Measurements from ENCODE around the gene EHD1.

Gene EHD1

GRCh38 chr11:64918017-64918416, 39.6 kb upstream of the EHD1 start:
- Histone ChIP-seq H3K9ac (ENCODE audit: low read length) (peak overlapping the region; percentile 55), H4K20me1 (ENCODE audit: low read depth, low read length) (no peaks in the 10 kb centered on the region), H3K36me3 (ENCODE audit: low read length) (no peaks in the 10 kb centered on the region), H2AFZ (ENCODE audit: low read depth, low read length, severe bottlenecking) (peak overlapping the region; percentile 38), H3K27me3 (ENCODE audit: low read length) (no peaks in the 10 kb centered on the region), H3K4me3 (ENCODE audit: insufficient read depth, low read length, poor library complexity, severe bottlenecking) (peak overlapping the region; percentile 48), H3K9me2 (replicated peaks; ENCODE audit: insufficient read depth, low read length) (no peaks in the 10 kb centered on the region), H3K27ac (ENCODE audit: low read depth, low read length) (peak overlapping the region; percentile 30), H3F3A (ENCODE audit: insufficient read depth) (peaks cover 6% of the 10 kb centered on the region), H3K79me2 (ENCODE audit: insufficient read depth, low read length) (peaks cover 10% of the 10 kb centered on the region; the same call in 1 of the 2 replicates), H3K9me3 (ENCODE audit: insufficient read depth, low read length) (no peaks in the 10 kb centered on the region), H3K4me2 (ENCODE audit: low read depth, low read length, poor library complexity, severe bottlenecking) (peak overlapping the region; percentile 73)
- TF ChIP-seq, protein P1, sequence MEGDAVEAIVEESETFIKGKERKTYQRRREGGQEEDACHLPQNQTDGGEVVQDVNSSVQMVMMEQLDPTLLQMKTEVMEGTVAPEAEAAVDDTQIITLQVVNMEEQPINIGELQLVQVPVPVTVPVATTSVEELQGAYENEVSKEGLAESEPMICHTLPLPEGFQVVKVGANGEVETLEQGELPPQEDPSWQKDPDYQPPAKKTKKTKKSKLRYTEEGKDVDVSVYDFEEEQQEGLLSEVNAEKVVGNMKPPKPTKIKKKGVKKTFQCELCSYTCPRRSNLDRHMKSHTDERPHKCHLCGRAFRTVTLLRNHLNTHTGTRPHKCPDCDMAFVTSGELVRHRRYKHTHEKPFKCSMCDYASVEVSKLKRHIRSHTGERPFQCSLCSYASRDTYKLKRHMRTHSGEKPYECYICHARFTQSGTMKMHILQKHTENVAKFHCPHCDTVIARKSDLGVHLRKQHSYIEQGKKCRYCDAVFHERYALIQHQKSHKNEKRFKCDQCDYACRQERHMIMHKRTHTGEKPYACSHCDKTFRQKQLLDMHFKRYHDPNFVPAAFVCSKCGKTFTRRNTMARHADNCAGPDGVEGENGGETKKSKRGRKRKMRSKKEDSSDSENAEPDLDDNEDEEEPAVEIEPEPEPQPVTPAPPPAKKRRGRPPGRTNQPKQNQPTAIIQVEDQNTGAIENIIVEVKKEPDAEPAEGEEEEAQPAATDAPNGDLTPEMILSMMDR (IDR thresholded peaks at IDR 0.05; ENCODE audit: insufficient read depth, low read length, poor library complexity, severe bottlenecking), result peak; percentile 34
- no peak for TF ChIP-seq EZH2phosphoT487 (conservative IDR thresholded peaks at IDR 0.05; ENCODE audit: low read length)

DNA sequence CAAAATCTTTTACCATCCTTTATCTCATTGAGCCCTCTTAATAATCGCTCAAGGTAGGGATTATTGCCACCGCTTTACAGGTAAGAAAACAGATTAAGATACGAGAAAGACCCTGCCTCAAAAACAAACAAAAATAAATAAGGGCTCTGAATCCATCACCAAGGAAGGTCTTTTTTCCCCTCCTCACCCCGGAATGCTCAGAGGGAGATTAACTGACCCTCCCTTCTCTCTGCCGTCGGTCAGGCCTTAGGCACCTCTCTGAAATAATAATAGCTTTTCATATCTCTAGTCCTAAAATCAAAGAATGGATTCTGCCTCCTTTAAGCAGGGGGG, 39.2 kb upstream of the EHD1 start:
- Histone ChIP-seq H3K9me3 (ENCODE audit: insufficient read depth, low read length) (no peaks in the 10 kb centered on the region), H3K4me2 (ENCODE audit: low read depth, low read length, poor library complexity, severe bottlenecking) (peak overlapping the region; percentile 73), H2AFZ (ENCODE audit: low read depth, low read length, severe bottlenecking) (peak overlapping the region; percentile 38), H3K4me3 (ENCODE audit: insufficient read depth, low read length, poor library complexity, severe bottlenecking) (peak overlapping the region; percentile 48), H3K9me2 (replicated peaks; ENCODE audit: insufficient read depth, low read length) (no peaks in the 10 kb centered on the region), H3F3A (ENCODE audit: insufficient read depth) (peaks cover 6% of the 10 kb centered on the region), H3K79me2 (ENCODE audit: insufficient read depth, low read length) (peaks cover 10% of the 10 kb centered on the region; the same call in 1 of the 2 replicates), H3K36me3 (ENCODE audit: low read length) (no peaks in the 10 kb centered on the region), H3K9ac (ENCODE audit: low read length) (peak overlapping the region; percentile 55), H4K20me1 (ENCODE audit: low read depth, low read length) (no peaks in the 10 kb centered on the region), H3K27ac (ENCODE audit: low read depth, low read length) (peak overlapping the region; percentile 30), H3K27me3 (ENCODE audit: low read length) (no peaks in the 10 kb centered on the region)
- no peak for TF ChIP-seq EZH2phosphoT487 (conservative IDR thresholded peaks at IDR 0.05; ENCODE audit: low read length)
- TF ChIP-seq, protein P1 (IDR thresholded peaks at IDR 0.05; ENCODE audit: insufficient read depth, low read length, poor library complexity, severe bottlenecking), result no peak

GRCh38 chr11:64916775-64917662, 38.6 kb upstream of the EHD1 start, which contains the start of gene ATG2A:
Gene ATG2A (minus strand): TSS chr11:64917209. CDS start chr11:64917135, 74 bp downstream.
- Histone ChIP-seq H3K36me3 (ENCODE audit: low read length) (no peaks in the 10 kb centered on the region), H3K4me3 (ENCODE audit: insufficient read depth, low read length, poor library complexity, severe bottlenecking) (peak within 1 kb of the TSS; percentile 75), H3K9me3 (ENCODE audit: insufficient read depth, low read length) (no peaks in the 10 kb centered on the region), H3K4me2 (ENCODE audit: low read depth, low read length, poor library complexity, severe bottlenecking) (peak within 1 kb of the TSS; percentile 77), H3K27me3 (ENCODE audit: low read length) (no peaks in the 10 kb centered on the region), H3F3A (ENCODE audit: insufficient read depth) (peaks cover 6% of the 10 kb centered on the region), H3K27ac (ENCODE audit: low read depth, low read length) (peak within 1 kb of the TSS; percentile 30), H2AFZ (ENCODE audit: low read depth, low read length, severe bottlenecking) (peak within 1 kb of the TSS; percentile 38), H3K9me2 (replicated peaks; ENCODE audit: insufficient read depth, low read length) (no peaks in the 10 kb centered on the region), H3K79me2 (ENCODE audit: insufficient read depth, low read length) (peaks cover 10% of the 10 kb centered on the region; the same call in 1 of the 2 replicates), H3K9ac (ENCODE audit: low read length) (peak within 1 kb of the TSS; percentile 85), H4K20me1 (ENCODE audit: low read depth, low read length) (no peaks in the 10 kb centered on the region)
- TF ChIP-seq, protein P1 (IDR thresholded peaks at IDR 0.05; ENCODE audit: insufficient read depth, low read length, poor library complexity, severe bottlenecking), result no peak
- TF ChIP-seq EZH2phosphoT487 (conservative IDR thresholded peaks at IDR 0.05; ENCODE audit: low read length), result no peak

Data from SU-DHL-6 (cell line).